ENCODE measurements around the gene C16orf92. TPM values are rescaled to one million over a fixed set of nuclear protein-coding genes. Genes with fewer than 3 reads are reported as not detected.

The C16orf92 gene
- total and polyA plus RNA-seq, 2 of the 13 experiments (the other 11 are each of a cell fraction or from before 2014, with no cell fraction given) = not detected

GRCh38 chr16:30032083-30032819, 9.3 kb downstream of the C16orf92 start:
- no peak overlapping the region for H2AFZ ChIP-seq (ENCODE audit: low read length)
- in situ Hi-C loops (cut with HindIII; ENCODE audit: extremely low pct_ligation_motif_present, low pct_unique_long_range_greater_than_20kb) (loop anchor here (10.0 kb wide), 1 partner anchor 337 kb away; no protein-coding TSS in a partner anchor), intact Hi-C loops (cut with micrococcal nuclease; ENCODE audit: unreplicated experiment) (loop anchor here (5.0 kb wide), 1 partner anchor 330 kb away; no protein-coding TSS in a partner anchor)
- no peak overlapping the region for H3K9ac ChIP-seq (ENCODE audit: insufficient read depth, low read depth, low read length)
- no peaks in the 10 kb centered on the region for H3K36me3 ChIP-seq (replicated peaks in 1 of 2; ENCODE audit: control insufficient read depth in 1 of 2, insufficient read depth in 2 of 2, low read length in 2 of 2)
- DNase-seq (ENCODE audit: low spot score) (peak; percentile 82), ATAC-seq (peak; percentile 65), FAIRE-seq (peak; percentile 93)
- no peaks in the 10 kb centered on the region; the same call in 1 of the 2 replicates for H4K20me1 ChIP-seq (ENCODE audit: insufficient read depth, low read length)
- H3K9me3 ChIP-seq (ENCODE audit: low read length) = no peaks in the 10 kb centered on the region
- H3K4me3 ChIP-seq (replicated peaks in 1 of 3; ENCODE audit: insufficient read depth in 1 of 3, low read depth in 2 of 3, low read length in 3 of 3) = no peak overlapping the region
- H3K4me1 ChIP-seq (ENCODE audit: insufficient read depth, low read length) = peaks cover 23% of the 10 kb centered on the region
- H3K4me2 ChIP-seq (ENCODE audit: low read depth, low read length) = peak overlapping the region; percentile 33
- ChIA-PET POLR2A (interaction anchor here (1.0 to 1.7 kb wide), 9 partner anchors 22 to 387 kb away, joined by 3 to 6 read pairs (median 3); partner anchors contain the start of genes ALDOA, DOC2A, INO80E and KCTD13), CTCF (ENCODE audit: low intra/inter-chr PET ratio, low total read pairs) (interaction anchor here (1.1 to 2.7 kb wide), 3 partner anchors 21 to 332 kb away, joined by 4 to 11 read pairs (median 5); a partner anchor contains a TSS)
- peaks cover 11 to 51% of the 10 kb centered on the region in 2 experiments for H3K27me3 ChIP-seq (ENCODE audit: control insufficient read depth in 1 of 2, insufficient read depth in 2 of 2, low read length in 2 of 2)
- H3K79me2 ChIP-seq (ENCODE audit: insufficient read depth, low read length) = no peaks in the 10 kb centered on the region
- BruUV-seq (replicated peaks) = no TSS peak
- no peak overlapping the region for H3K27ac ChIP-seq (ENCODE audit: extremely low read length, insufficient read depth, low read length)
- WGBS (ENCODE audit: low lambda C conversion rate) = 17% methylated on average over 12 of the region's 12 CpGs
- TF ChIP-seq SAP130 (CRISPR knock-in tag; IDR thresholded peaks at IDR 0.05; ENCODE audit: low read depth) (peak; percentile 51; the same call in 1 of the 2 replicates), GABPB1 (CRISPR knock-in tag; IDR thresholded peaks at IDR 0.05) (0 out of 2 replicates have a peak, but pooled peaks have one; percentile 13), CEBPB (IDR thresholded peaks at IDR 0.05; ENCODE audit: borderline replicate concordance, low read depth, low read length) (peak; percentile 8; the same call in 1 of the 2 replicates), ZNF362 (CRISPR knock-in tag; IDR thresholded peaks at IDR 0.05; ENCODE audit: borderline replicate concordance) (peak; percentile 31; the same call in 1 of the 2 replicates), ZBTB46 (CRISPR knock-in tag; IDR thresholded peaks at IDR 0.05; ENCODE audit: borderline replicate concordance) (no peak), SMYD3 (CRISPR knock-in tag; IDR thresholded peaks at IDR 0.05) (0 out of 2 replicates have a peak, but pooled peaks have one; percentile 35), CEBPG (CRISPR knock-in tag; IDR thresholded peaks at IDR 0.05) (peak; percentile 13; the same call in 1 of the 2 replicates), ARID3A (IDR thresholded peaks at IDR 0.05; ENCODE audit: low read depth, low read length) (no peak), PPARG (CRISPR knock-in tag; conservative IDR thresholded peaks at IDR 0.05) (0 out of 2 replicates have a peak, but pooled peaks have one; percentile 32), TOPORS (CRISPR knock-in tag; IDR thresholded peaks at IDR 0.05) (no peak), ZNF652 (CRISPR knock-in tag; IDR thresholded peaks at IDR 0.05; ENCODE audit: borderline replicate concordance, low read depth) (no peak), HDAC2 (CRISPR knock-in tag; IDR thresholded peaks at IDR 0.05) (peak; percentile 63; the same call in 1 of the 2 replicates), THRA (CRISPR knock-in tag; IDR thresholded peaks at IDR 0.05; ENCODE audit: borderline replicate concordance) (peak; percentile 75; the same call in 1 of the 2 replicates), KDM4B (CRISPR knock-in tag; IDR thresholded peaks at IDR 0.05) (no peak), ZNF331 (CRISPR knock-in tag; IDR thresholded peaks at IDR 0.05) (peak; percentile 57; the same call in 1 of the 2 replicates)
